Neural crest cell (in vitro differentiated cells): ENCODE measurements around the gene PCBP1. TPM values are rescaled to one million over a fixed set of nuclear protein-coding genes. Genes with fewer than 3 reads are reported as not detected.
A peak's percentile ranks its signal among the peaks of the same experiment; 100 is the strongest.
"Not testable (repeated sequence)": the region's sequence is repeated elsewhere in the genome, so short reads cannot be mapped to it uniquely, and the experiment has no call there.

Source experiments
- DNase-seq: peaks from one replicate; pipeline ENCODE4 v3.0.0; 2021; ENCODE audit warnings: low read depth, mixed read lengths, low spot score
- H3K27ac Mint-ChIP-seq: one replicate; pipeline ENCODE4 v1.8.0; 2021; ENCODE audit warnings: mild to moderate bottlenecking, mixed read lengths; ENCODE audit not compliant: unreplicated experiment
- H3K27me3 Mint-ChIP-seq: 2 replicates; pipeline ENCODE4 v1.8.0; 2021; ENCODE audit warnings: low read depth, mild to moderate bottlenecking, mixed read lengths
- H3K36me3 Mint-ChIP-seq: 2 replicates; pipeline ENCODE4 v1.8.0; 2021; ENCODE audit warnings: low read depth, mild to moderate bottlenecking, mixed read lengths
- H3K4me1 Mint-ChIP-seq: 2 replicates; pipeline ENCODE4 v1.8.0; 2021; ENCODE audit warnings: mixed read lengths
- H3K4me3 Mint-ChIP-seq: one replicate; pipeline ENCODE4 v1.8.0; 2021; ENCODE audit warnings: mild to moderate bottlenecking, mixed read lengths
- H3K9me3 Mint-ChIP-seq: 2 replicates; pipeline ENCODE4 v1.8.0; 2021; ENCODE audit warnings: mixed read lengths
- CTCF ChIP-seq: fragments of 200-600 bp; sonication (generic); conservative IDR thresholded peaks from 2 replicates; pipeline ENCODE4 v1.5.0; 2021; ENCODE audit warnings: antibody characterized with exemption, mild to moderate bottlenecking
- total RNA-seq: library from RNA; stranded (reverse); gene quantifications from 2 replicates; pipeline ENCODE4 v1.2.1, GENCODE V29; 2021

PCBP1 gene
- total RNA-seq, 1 donor from 2014 or later: 365 TPM

- TF ChIP-seq CTCF: no peak
- H3K36me3 Mint-ChIP-seq: no peaks in the 10 kb centered on the region
- no peak overlapping the region for H3K27ac Mint-ChIP-seq
- H3K4me3 Mint-ChIP-seq: no peak overlapping the region
- no peaks in the 10 kb centered on the region for H3K9me3 Mint-ChIP-seq
- H3K4me1 Mint-ChIP-seq: peaks cover 18% of the 10 kb centered on the region
- no peaks in the 10 kb centered on the region for H3K27me3 Mint-ChIP-seq
- no peak for DNase-seq
Measured at GRCh38 chr2:70095720-70096670, 8.7 kb downstream of the PCBP1 start.

DNA sequence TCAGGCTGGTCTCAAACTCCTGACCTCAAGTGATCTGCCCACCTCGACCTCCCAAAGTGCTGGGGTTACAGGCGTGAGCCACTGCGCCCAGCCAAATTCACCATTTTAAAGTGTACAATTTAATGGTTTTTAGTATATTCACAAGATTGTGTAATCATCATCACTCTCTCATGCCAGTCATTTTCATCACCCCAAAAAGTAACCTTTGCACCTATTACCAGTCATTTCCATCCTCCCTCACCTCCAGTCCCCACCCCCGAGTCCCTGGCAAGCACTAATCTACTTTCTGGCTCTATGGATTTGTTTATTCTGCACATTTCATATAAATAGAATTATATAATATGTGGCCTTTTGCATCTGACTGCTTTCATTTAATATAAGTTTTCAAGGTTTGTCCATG, 10.8 kb downstream of the PCBP1 start:
- H3K36me3 Mint-ChIP-seq: no peaks in the 10 kb centered on the region
- no peak for TF ChIP-seq CTCF
- no peak overlapping the region for H3K27ac Mint-ChIP-seq
- no peak overlapping the region for H3K4me3 Mint-ChIP-seq
- no peak for DNase-seq
- no peaks in the 10 kb centered on the region for H3K27me3 Mint-ChIP-seq
- peaks cover 18% of the 10 kb centered on the region for H3K4me1 Mint-ChIP-seq
- no peaks in the 10 kb centered on the region for H3K9me3 Mint-ChIP-seq

GRCh38 chr2:70099270-70099669, 12.0 kb downstream of the PCBP1 start:
- Mint-ChIP-seq H3K36me3 (no peaks in the 10 kb centered on the region), H3K9me3 (no peaks in the 10 kb centered on the region)
- TF ChIP-seq CTCF: no peak

DNA sequence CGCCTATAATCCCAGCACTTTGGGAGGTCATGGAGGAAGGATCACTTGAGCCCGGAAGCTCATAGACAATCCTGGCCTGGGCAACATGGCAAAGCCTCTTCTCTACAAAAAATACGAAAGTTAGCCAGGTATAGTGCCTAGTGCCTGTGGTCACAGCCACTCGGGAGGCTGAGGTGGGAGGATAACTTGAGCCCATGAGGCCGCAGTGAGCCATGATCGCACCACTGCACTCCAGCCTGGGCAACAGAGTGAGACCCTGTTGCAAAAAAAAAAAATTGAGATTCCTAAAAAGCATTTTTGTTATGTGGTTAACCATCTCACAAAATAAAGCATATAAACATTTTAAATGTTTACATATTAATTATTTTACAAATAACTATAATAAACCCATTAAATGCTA, 13.9 kb downstream of the PCBP1 start:
- Mint-ChIP-seq H3K27ac (peak overlapping the region; percentile 48), H3K4me1 (peaks cover 16% of the 10 kb centered on the region), H3K36me3 (no peaks in the 10 kb centered on the region), H3K9me3 (no peaks in the 10 kb centered on the region), H3K27me3 (no peaks in the 10 kb centered on the region), H3K4me3 (no peak overlapping the region)
- no peak for DNase-seq
- no peak for TF ChIP-seq CTCF

More at GRCh38 chr2:70099270-70099669, 12.0 kb downstream of the PCBP1 start:
- no peaks in the 10 kb centered on the region for H3K27me3 Mint-ChIP-seq
- no peak overlapping the region for H3K27ac Mint-ChIP-seq
- no peak overlapping the region for H3K4me3 Mint-ChIP-seq
- no peak for DNase-seq
- H3K4me1 Mint-ChIP-seq: peaks cover 20% of the 10 kb centered on the region

- H3K36me3 Mint-ChIP-seq, H3K9me3 Mint-ChIP-seq, H3K27ac Mint-ChIP-seq, H3K27me3 Mint-ChIP-seq, H3K4me3 Mint-ChIP-seq, DNase-seq: not testable (repeated sequence)
- peaks cover 16% of the 10 kb centered on the region for H3K4me1 Mint-ChIP-seq
Measured at GRCh38 chr2:70101686-70102085, 14.4 kb downstream of the PCBP1 start.

DNA sequence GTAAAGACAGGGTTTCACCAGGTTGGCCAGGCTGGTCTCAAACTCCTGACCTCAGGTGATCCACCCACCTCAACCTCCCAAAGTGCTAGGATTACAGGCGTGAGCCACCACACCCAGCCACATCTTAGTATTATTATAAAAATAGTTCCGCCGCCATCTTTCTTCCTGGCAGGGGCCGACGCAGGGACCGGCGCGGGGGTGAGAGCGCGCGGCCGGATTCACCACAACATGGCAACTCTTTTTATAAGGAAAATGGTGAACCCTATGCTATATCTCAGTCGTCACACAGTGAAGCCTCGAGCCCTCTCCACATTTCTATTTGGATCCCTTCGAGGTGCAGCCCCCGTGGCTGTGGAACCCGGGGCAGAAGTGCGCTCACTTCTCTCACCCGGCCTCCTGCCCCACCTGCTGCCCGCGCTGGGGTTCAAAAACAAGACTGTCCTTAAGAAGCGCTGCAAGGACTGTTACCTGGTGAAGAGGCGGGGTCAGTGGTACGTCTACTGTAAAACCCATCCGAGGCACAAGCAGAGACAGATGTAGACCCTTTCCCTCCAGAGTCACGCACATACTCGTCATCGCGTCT, 15.1 kb downstream of the PCBP1 start:
- DNase-seq, H3K27ac Mint-ChIP-seq, H3K9me3 Mint-ChIP-seq, H3K4me3 Mint-ChIP-seq, H3K36me3 Mint-ChIP-seq, H3K27me3 Mint-ChIP-seq: not testable (repeated sequence)
- peaks cover 22% of the 10 kb centered on the region for H3K4me1 Mint-ChIP-seq
